GM19452 (cell line): ENCODE data around the gene VMA21.
A peak's percentile ranks its signal among the peaks of the same experiment; 100 is the strongest.

Experiments
- ATAC-seq: cut with Tn5 transposase; IDR thresholded peaks from one replicate; pipeline ENCODE4 v1.9.1; 2021; ENCODE audit not compliant: unreplicated experiment

Gene VMA21, protein sequence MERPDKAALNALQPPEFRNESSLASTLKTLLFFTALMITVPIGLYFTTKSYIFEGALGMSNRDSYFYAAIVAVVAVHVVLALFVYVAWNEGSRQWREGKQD

GRCh38 chrX:151396825-151397740 is at the start of gene VMA21:
TSS of gene VMA21 (plus strand) at chrX:151397206. CDS start at chrX:151397309, 103 bp downstream.
- ATAC-seq: peak; percentile 88

GRCh38 chrX:151359341-151359740 is 37.7 kb upstream of the VMA21 start:
- ATAC-seq: no peak

GRCh38 chrX:151359931-151360871 is 36.8 kb upstream of the VMA21 start:
- no peak for ATAC-seq

DNA sequence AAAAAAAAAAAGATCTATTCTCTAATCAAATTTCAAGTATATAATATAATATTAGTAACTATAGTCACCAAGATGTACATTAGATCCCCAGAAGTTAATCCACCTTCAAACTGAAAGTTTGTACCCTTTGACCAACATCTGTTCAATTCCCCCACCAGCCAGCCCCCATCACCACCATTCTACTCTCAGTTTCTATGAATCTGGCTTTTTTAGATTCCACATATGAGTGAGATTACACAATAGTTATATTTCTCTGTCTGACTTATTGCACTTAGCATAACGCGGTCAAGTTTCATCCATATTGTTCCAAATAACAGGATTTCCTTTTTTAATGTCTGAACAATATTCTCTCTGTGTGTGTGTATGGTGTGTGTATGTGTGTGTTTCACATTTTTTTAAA is 33.7 kb upstream of the VMA21 start:
- no peak for ATAC-seq

DNA sequence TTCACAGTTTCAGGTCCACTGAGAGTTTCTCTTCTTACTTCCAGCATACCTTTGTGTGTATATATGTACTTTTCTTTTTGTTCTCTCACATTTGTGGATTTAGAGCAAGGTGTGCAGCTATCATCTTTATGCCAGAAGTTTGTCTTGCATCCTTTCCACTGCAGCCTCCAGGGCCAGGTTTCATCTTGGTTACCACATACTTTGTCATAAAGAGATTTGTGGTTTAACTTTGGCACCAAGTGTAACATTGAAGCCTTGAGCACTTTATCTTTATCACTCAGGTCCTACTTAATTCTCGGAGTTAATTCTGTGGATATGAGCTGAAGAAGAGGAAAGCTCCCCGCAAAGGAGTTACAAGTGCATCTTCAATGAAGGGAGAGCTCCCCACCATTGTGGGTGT is 31.4 kb upstream of the VMA21 start:
- no peak for ATAC-seq

DNA sequence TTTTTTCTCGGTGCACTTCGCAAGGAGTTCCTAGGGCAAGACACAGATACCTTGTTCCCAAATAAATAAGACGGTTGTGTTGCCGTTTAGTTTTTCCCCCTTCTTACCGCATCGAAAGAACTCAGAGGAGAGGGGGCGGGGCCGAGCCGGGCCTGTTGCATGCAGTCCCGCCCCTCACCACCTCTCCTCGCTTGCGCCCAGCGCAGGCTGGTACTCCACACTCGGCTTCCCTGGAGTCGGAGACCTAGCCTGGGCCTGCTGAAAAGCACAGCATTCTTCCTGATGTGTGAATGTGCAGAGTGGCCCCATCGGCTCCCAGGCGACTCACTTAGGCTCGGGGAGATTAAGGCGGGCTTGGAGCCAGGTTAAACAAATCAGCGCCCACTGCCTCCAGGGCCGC is 26.1 kb upstream of the VMA21 start:
- no peak for ATAC-seq

GRCh38 chrX:151384807-151385206 is 12.2 kb upstream of the VMA21 start:
- ATAC-seq: no peak

DNA sequence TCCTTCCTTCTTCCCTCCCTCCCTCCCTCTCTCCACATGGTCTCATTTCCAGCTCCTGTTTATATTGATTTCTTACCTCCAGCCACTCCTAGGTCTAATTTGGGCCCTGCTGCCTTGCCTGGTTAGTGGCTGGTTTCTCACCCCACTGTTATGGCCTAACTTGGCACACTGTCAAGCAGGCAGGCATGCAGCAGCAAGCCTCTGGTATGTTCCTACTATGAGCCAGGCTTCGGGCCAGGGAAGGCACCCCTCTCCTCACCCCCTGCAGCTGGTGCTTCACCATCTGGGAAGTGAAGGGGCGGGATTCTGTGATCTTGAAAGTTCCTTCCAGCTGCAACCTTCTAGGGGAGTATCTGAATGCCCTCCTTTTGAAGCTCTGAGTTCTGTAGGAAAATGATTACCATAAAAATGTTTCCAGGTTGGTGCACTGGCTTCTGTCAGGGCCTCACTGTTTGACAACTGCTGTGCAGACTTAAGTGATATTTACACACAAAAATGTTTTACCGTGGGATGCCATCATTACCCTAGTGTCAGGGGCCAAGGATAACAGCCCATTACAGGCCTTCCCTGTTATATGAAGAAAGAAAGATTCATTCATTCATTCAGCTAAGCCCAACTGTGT is 10.1 kb upstream of the VMA21 start:
- ATAC-seq: no peak

DNA sequence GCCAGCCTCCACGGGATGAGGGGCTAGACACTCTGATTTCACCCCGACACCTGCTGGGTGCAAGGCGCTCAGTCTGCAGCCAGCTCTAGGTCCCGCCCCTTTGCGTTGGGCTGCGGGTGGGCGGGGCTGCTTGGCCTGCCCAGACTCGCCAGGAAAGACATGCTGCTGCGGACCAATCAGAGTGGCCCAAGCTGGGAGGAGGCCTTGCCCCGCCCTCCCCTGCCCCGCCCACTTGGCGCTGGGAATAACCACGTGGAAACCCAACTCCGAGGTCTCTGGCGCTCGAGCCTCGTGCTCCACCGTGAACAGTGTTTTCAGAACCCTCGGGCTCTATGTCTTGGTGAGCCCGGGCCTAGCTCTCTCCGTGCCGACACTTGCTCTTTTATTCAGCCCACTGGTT is 5.3 kb upstream of the VMA21 start:
- ATAC-seq: no peak

- ATAC-seq: no peak
These were observed 3.5 kb upstream of the VMA21 start for GRCh38 chrX:151393514-151393913.

DNA sequence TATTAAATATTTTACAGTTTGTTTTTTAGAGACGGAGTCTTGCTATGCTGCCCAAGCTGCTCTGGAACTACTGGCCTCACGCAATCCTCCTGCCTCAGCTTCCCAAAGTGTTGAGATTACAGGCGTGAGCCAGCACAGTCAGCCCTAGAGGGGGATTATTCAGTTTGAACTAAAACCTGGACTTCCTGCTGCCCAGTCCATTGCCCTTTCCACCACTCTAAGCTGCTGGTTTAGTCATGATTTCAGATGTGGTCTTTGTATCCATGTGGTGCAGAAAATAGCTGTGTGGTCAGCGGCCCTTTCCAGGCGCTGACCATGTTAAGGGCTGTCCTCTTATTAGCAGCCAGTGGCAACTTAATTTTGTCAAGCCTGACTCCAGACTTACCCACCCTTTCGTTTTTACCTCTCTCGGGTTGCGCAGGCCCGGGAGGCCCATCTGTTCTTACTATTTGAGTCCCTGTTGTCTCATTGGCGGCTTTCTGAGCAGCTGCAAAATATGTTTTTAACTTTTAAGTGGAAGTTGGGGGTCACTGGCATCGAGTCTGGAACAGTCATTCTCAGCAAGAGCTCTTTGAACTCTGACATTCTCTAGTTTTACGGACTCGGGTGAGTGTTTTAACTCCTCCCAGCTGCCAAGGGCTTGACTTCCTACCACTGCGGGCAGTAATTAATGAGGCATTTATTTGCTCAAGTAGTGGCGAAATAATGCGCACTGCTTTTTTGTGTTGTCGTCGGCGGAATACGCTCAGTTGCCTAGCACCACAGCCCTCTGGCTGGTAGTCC is 773 bp upstream of the VMA21 start:
- peak; percentile 8 for ATAC-seq

DNA sequence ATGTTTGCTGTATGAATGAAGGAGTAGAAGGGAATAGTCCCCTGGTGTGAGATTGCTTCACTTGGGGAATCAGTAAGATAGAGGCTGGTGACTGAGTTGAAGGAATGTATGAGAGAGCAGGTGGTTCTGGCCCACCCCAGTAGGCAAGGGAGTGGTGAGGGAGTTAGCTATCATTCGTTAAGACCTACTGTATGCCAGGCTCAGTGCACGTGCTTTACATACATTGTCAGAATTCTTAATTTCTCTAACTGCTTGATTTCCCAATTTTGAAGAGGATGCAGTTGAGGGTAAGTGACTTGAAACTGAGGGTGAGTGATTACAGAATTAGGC is 700 bp downstream of the VMA21 start:
- no peak for ATAC-seq

- ATAC-seq: no peak
These were observed 1.3 kb downstream of the VMA21 start for GRCh38 chrX:151398346-151398745.

DNA sequence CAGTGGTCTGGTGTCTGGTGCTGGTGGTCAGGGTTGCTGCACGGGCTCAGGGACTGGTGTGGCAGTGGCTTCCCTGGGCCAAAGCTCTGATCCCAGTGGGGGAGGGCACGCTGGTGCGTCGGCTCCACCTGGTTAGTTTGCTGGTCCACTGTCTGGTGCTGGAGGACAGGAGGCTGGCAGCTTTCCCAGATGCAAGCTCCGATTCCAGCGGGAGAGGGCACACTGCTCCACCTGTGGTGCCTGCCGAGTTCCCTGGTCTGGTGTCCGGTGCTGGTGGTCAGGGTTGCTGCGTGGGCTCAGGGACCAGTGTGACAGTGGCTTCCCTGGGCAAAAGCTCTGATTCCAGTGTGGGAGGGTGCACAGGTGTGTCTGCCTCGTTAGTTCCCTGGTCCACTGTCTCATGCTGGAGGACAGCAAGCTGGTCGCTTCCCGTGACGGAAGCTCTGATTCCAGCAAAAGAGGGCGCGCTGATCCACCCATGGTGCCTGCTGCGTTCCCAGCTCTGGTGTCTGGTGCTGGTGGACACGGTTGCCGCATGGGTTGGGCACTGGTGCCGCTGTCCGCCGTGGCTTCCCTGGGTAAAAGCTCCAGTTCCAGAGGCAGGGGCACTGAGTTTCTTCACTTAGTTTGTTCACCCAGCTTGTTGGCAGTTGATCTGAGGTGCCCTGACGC is 5.8 kb downstream of the VMA21 start:
- no peak for ATAC-seq

GRCh38 chrX:151416579-151416978 is 19.6 kb downstream of the VMA21 start:
- ATAC-seq: no peak

DNA sequence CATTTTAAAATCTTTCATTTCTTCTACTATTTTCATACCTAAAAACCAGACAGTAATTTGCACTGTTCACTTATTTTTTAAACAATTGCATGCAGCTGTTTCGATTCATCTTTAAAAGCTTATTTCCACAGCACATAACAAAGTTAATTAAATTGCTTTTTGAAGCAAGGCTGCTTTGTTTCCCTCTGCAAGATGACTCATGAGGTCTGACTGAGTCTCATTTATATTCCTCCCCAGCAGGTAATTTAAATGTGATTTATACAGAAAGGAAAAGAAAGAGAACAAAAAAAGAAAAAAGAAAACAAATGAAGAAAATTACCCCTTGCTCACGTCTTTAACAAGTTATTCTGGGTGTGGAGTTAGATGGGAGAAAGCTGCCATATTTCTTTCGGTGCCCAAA is 22.8 kb downstream of the VMA21 start:
- ATAC-seq: no peak

DNA sequence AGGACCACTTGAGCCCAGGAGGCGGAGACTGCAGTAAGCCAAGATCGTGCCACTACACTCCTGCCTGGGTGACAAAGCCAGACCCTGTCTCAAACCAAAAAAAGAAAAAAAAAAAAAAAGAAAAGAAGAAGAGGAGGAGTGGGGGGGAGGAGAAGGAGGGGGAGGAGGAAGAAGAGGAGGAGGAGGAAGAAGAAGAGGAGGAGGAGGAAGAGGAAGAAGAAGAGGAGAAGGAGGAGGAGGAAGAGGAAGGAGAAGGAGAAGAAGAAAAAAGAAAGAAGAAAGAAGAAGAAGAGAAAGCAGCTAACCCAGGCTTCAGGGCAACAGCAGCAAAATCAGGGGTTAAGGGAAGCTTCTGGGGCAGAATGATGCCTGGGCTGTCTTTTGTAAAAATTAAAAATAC is 27.5 kb downstream of the VMA21 start:
- no peak for ATAC-seq

GRCh38 chrX:151448509-151448908 is 51.5 kb downstream of the VMA21 start:
- no peak for ATAC-seq

DNA sequence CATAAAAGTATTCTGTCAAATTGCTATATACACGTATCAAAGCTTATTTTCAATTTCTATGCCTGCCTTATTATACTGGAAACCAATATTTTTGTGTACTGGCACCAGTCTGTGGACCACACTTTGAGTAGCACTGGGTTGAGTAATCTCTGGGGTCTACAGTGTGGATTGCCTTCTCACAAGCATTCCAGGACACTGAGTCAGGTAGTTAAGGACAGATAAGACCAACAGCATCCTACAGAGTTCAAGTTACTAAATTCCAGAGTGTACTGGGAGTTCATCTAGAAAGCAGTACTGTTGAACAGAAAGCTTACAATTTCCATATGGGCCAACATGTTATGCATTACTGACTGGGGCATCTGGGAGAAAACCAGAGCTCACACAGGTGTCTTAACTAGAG is 61.8 kb downstream of the VMA21 start:
- ATAC-seq: no peak
